A549 (cell line): Measurements from ENCODE around the gene ADAR.

Experiments used
- CBX8 ChIP-seq: fragments of 200-600 bp; sonication (generic); IDR thresholded peaks from 2 replicates; pipeline ENCODE4 v1.6.1; 2016
- CHD4 ChIP-seq: fragments of 200-600 bp; sonication (generic); IDR thresholded peaks from 2 replicates; pipeline ENCODE4 v1.6.1; 2016; ENCODE audit warnings: antibody characterized with exemption, mild to moderate bottlenecking, borderline replicate concordance
- MYC ChIP-seq: IDR thresholded peaks from 2 replicates; pipeline ENCODE4 v1.6.1; 2012; ENCODE audit warnings: mild to moderate bottlenecking, inconsistent platforms, low read length, improper control_type of control experiment, borderline replicate concordance
- NR3C1 ChIP-seq: fragments of >200 bp; sonication (Bioruptor Twin); formaldehyde crosslinking; IDR thresholded peaks from 3 replicates; pipeline ENCODE4 v1.6.1; 2017
- TF ChIP-seq, protein P1 (sequence below): fragments of >200 bp; sonication (Bioruptor Twin); formaldehyde crosslinking; IDR thresholded peaks from 3 replicates; pipeline ENCODE4 v1.5.1; 2016
- TF ChIP-seq, protein P2 (sequence below): fragments of 450-650 bp; IDR thresholded peaks from 2 replicates; pipeline ENCODE4 v1.6.1; 2014; ENCODE audit warnings: antibody characterized with exemption
- TF ChIP-seq, protein P3 (sequence below): fragments of >200 bp; sonication (Bioruptor Twin); formaldehyde crosslinking; IDR thresholded peaks from 2 replicates; pipeline ENCODE4 v1.6.1; 2016
- TF ChIP-seq, protein P4 (sequence below): IDR thresholded peaks from 2 replicates; pipeline ENCODE4 v1.6.1; 2012

DNA sequence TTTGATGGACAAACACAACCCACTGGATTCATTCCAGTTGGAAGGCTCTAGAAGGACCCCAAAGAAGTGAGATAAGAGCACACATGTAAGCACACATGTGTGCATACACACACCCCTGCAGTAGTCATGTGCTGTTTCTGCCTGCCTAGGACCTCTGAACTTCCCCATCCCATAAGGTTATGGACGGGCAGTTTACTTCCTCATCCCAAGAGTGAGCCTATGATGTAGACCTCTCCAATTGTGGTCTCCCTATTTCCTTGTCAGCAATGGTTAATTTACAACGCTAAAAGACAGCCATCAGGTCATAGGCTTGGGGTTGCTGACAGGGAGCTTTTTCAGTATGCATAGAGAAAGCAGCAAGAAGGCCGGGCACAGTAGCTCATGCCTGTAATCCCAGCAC lies 15.4 kb upstream of the ADAR start:
- TF ChIP-seq, protein P1, sequence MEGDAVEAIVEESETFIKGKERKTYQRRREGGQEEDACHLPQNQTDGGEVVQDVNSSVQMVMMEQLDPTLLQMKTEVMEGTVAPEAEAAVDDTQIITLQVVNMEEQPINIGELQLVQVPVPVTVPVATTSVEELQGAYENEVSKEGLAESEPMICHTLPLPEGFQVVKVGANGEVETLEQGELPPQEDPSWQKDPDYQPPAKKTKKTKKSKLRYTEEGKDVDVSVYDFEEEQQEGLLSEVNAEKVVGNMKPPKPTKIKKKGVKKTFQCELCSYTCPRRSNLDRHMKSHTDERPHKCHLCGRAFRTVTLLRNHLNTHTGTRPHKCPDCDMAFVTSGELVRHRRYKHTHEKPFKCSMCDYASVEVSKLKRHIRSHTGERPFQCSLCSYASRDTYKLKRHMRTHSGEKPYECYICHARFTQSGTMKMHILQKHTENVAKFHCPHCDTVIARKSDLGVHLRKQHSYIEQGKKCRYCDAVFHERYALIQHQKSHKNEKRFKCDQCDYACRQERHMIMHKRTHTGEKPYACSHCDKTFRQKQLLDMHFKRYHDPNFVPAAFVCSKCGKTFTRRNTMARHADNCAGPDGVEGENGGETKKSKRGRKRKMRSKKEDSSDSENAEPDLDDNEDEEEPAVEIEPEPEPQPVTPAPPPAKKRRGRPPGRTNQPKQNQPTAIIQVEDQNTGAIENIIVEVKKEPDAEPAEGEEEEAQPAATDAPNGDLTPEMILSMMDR: no peak
- TF ChIP-seq CHD4 (no peak), NR3C1 (no peak), CBX8 (no peak), MYC (no peak)
- TF ChIP-seq, protein P2, sequence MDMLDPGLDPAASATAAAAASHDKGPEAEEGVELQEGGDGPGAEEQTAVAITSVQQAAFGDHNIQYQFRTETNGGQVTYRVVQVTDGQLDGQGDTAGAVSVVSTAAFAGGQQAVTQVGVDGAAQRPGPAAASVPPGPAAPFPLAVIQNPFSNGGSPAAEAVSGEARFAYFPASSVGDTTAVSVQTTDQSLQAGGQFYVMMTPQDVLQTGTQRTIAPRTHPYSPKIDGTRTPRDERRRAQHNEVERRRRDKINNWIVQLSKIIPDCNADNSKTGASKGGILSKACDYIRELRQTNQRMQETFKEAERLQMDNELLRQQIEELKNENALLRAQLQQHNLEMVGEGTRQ: no peak
- TF ChIP-seq, protein P3, sequence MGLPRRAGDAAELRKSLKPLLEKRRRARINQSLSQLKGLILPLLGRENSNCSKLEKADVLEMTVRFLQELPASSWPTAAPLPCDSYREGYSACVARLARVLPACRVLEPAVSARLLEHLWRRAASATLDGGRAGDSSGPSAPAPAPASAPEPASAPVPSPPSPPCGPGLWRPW: no peak
- TF ChIP-seq, protein P4, sequence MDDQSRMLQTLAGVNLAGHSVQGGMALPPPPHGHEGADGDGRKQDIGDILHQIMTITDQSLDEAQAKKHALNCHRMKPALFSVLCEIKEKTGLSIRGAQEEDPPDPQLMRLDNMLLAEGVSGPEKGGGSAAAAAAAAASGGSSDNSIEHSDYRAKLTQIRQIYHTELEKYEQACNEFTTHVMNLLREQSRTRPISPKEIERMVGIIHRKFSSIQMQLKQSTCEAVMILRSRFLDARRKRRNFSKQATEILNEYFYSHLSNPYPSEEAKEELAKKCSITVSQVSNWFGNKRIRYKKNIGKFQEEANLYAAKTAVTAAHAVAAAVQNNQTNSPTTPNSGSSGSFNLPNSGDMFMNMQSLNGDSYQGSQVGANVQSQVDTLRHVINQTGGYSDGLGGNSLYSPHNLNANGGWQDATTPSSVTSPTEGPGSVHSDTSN: no peak
